Trophoblast cell (in vitro differentiated cells and primary cell): ENCODE measurements around the gene GHRL. TPM values are rescaled to one million over a fixed set of nuclear protein-coding genes. Genes with fewer than 3 reads are reported as not detected.
A peak's percentile ranks its signal among the peaks of the same experiment; 100 is the strongest.

ENCODE experiments used
- DNase-seq, 2 donors: peaks; one replicate each; pipeline ENCODE4 v3.0.0-alpha.2; 2016
- H2AFZ ChIP-seq: 2 replicates; pipeline ENCODE4 v1.6.1; 2013; ENCODE audit warnings: low read length, moderate library complexity, mild to moderate bottlenecking; ENCODE audit not compliant: insufficient read depth, poor library complexity
- H2AK5ac ChIP-seq: 2 replicates; pipeline ENCODE4 v1.6.1; 2013; ENCODE audit warnings: mild to moderate bottlenecking, low read length
- H2BK120ac ChIP-seq: 2 replicates; pipeline ENCODE4 v1.6.1; 2013; ENCODE audit warnings: low read length, mild to moderate bottlenecking, moderate library complexity; ENCODE audit not compliant: insufficient read depth, poor library complexity
- H2BK12ac ChIP-seq: 2 replicates; pipeline ENCODE4 v1.6.1; 2013; ENCODE audit warnings: mild to moderate bottlenecking, low read length, moderate library complexity
- H2BK5ac ChIP-seq: 2 replicates; pipeline ENCODE4 v1.6.1; 2013; ENCODE audit warnings: low read length, low read depth, moderate library complexity, mild to moderate bottlenecking; ENCODE audit not compliant: poor library complexity
- H3K14ac ChIP-seq: 2 replicates; pipeline ENCODE4 v1.6.1; 2013; ENCODE audit warnings: mild to moderate bottlenecking, low read length
- H3K18ac ChIP-seq: 2 replicates; pipeline ENCODE4 v1.6.1; 2013; ENCODE audit warnings: mild to moderate bottlenecking, low read length
- H3K23ac ChIP-seq: 2 replicates; pipeline ENCODE4 v1.6.1; 2013; ENCODE audit warnings: low read length
- H3K27ac ChIP-seq: 2 replicates; pipeline ENCODE4 v1.5.1; 2013; ENCODE audit warnings: low read depth, mild to moderate bottlenecking, inconsistent platforms, low read length, moderate library complexity
- H3K27me3 ChIP-seq: 2 replicates; pipeline ENCODE4 v1.6.1; 2013; ENCODE audit warnings: inconsistent platforms, mild to moderate bottlenecking, low read length, moderate library complexity; ENCODE audit not compliant: insufficient read depth
- H3K36me3 ChIP-seq, 2 experiments: 1 replicate in 1 of 2; 2 replicates in 1 of 2; pipeline ENCODE4 v1.6.1; 2013; ENCODE audit warnings: low read length in 2 of 2, mild to moderate bottlenecking in 2 of 2, moderate library complexity in 1 of 2; ENCODE audit not compliant: insufficient read depth in 2 of 2, control insufficient read depth in 1 of 2
- H3K4ac ChIP-seq: 2 replicates; pipeline ENCODE4 v1.6.1; 2013; ENCODE audit warnings: low read depth, mild to moderate bottlenecking, low read length, moderate library complexity
- H3K4me1 ChIP-seq, 2 experiments: 1 replicate in 1 of 2; 2 replicates in 1 of 2; pipeline ENCODE4 v1.6.1; 2013; ENCODE audit warnings: low read length in 2 of 2, mild to moderate bottlenecking in 2 of 2, moderate library complexity in 1 of 2; ENCODE audit not compliant: insufficient read depth in 2 of 2, control insufficient read depth in 1 of 2
- H3K4me2 ChIP-seq: 2 replicates; pipeline ENCODE4 v1.6.1; 2013; ENCODE audit warnings: inconsistent platforms, mild to moderate bottlenecking, low read length, moderate library complexity
- H3K4me3 ChIP-seq: 2 replicates; pipeline ENCODE4 v1.5.1; 2013; ENCODE audit warnings: mild to moderate bottlenecking, low read depth, low read length, inconsistent platforms
- H3K79me1 ChIP-seq: one replicate; pipeline ENCODE4 v1.6.1; 2013; ENCODE audit warnings: low read length
- H3K79me2 ChIP-seq: 2 replicates; pipeline ENCODE4 v1.6.1; 2013; ENCODE audit warnings: low read length, mild to moderate bottlenecking; ENCODE audit not compliant: control insufficient read depth, insufficient read depth, poor library complexity
- H3K9ac ChIP-seq: 2 replicates; pipeline ENCODE4 v1.6.1; 2013; ENCODE audit warnings: mild to moderate bottlenecking, low read length
- H3K9me3 ChIP-seq: 2 replicates; pipeline ENCODE4 v1.6.1; 2013; ENCODE audit warnings: low read depth, mild to moderate bottlenecking, control low read depth, inconsistent platforms, low read length; ENCODE audit not compliant: insufficient read depth
- H4K12ac ChIP-seq: 2 replicates; pipeline ENCODE4 v1.6.1; 2013; ENCODE audit warnings: low read depth, mild to moderate bottlenecking, low read length, moderate library complexity
- H4K8ac ChIP-seq: 2 replicates; pipeline ENCODE4 v1.6.1; 2013; ENCODE audit warnings: low read depth, mild to moderate bottlenecking, low read length, moderate library complexity
- H4K91ac ChIP-seq: one replicate; pipeline ENCODE4 v1.6.1; 2013; ENCODE audit warnings: low read depth, mild to moderate bottlenecking, low read length, moderate library complexity
- WGBS: extraction: QIAGEN DNeasy Blood & Tissue Kit; methylation state at CpG from one replicate; pipeline ENCODE4 v1.1.7; 2013; ENCODE audit warnings: missing lambda C conversion rate; ENCODE audit not compliant: insufficient read length, insufficient coverage; ENCODE audit errors: extremely low coverage; 5-methylcytosine and 5-hydroxymethylcytosine counted together
- polyA plus RNA-seq: library from polyadenylated mRNA; stranded (reverse); fragments of 200-250 nt; gene quantifications from 2 replicates; pipeline ENCODE4 v1.2.3, GENCODE V29; 2013

GHRL gene
- 0.04 and 0.08 TPM in 2 replicates for polyA plus RNA-seq

- Histone ChIP-seq H3K4ac (no peak within 1 kb of the TSS), H3K4me2 (no peak within 1 kb of the TSS), H2BK5ac (no peak within 1 kb of the TSS), H3K14ac (no peak within 1 kb of the TSS), H3K23ac (no peak within 1 kb of the TSS), H3K27ac (no peak within 1 kb of the TSS), H3K9me3 (no peaks in the 10 kb centered on the region), H3K27me3 (no peaks in the 10 kb centered on the region), H4K12ac (no peak within 1 kb of the TSS), H3K79me2 (no peaks in the 10 kb centered on the region), H2AFZ (no peak within 1 kb of the TSS), H3K79me1 (no peaks in the 10 kb centered on the region), H2AK5ac (no peak within 1 kb of the TSS), H2BK12ac (no peak within 1 kb of the TSS), H2BK120ac (no peak within 1 kb of the TSS), H4K91ac (no peak within 1 kb of the TSS), H3K4me1 (no peaks in the 10 kb centered on the region), H3K4me3 (no peak within 1 kb of the TSS), H4K8ac (no peak within 1 kb of the TSS), H3K18ac (no peak within 1 kb of the TSS), H3K9ac (no peak within 1 kb of the TSS), H3K36me3 (peaks cover 13 to 18% of the 10 kb centered on the region in 2 experiments)
- peak in 1 of 2 donors; percentile 42 for DNase-seq
- no CpG with 5 or more reads among the region's 12 CpGs for WGBS
These were observed at the start of gene GHRL for GRCh38 chr3:10292505-10293419. GHRL (minus strand) TSS chr3:10292947; CDS start chr3:10290180, 2,767 bp downstream.

GRCh38 chr3:10341901-10342398 is 49.2 kb upstream of the GHRL start:
- H3K4me1 ChIP-seq, result no peaks in the 10 kb centered on the region
- H3K9me3 ChIP-seq, result no peaks in the 10 kb centered on the region
- no peak overlapping the region for H3K27ac ChIP-seq
- no peak overlapping the region for H3K4ac ChIP-seq
- H3K4me2 ChIP-seq, result no peak overlapping the region
- H3K9ac ChIP-seq, result no peak overlapping the region
- H2BK5ac ChIP-seq, result no peak overlapping the region
- H4K8ac ChIP-seq, result no peak overlapping the region
- H3K14ac ChIP-seq, result no peak overlapping the region
- H2BK120ac ChIP-seq, result no peak overlapping the region
- DNase-seq, result no peak
- no peaks in the 10 kb centered on the region for H3K27me3 ChIP-seq
- H4K12ac ChIP-seq, result no peak overlapping the region
- no peak overlapping the region for H3K23ac ChIP-seq
- no peak overlapping the region for H2AK5ac ChIP-seq
- WGBS, result no CpG with 5 or more reads among the region's 7 CpGs
- no peak overlapping the region for H4K91ac ChIP-seq
- no peak overlapping the region for H3K18ac ChIP-seq
- H3K79me2 ChIP-seq, result no peaks in the 10 kb centered on the region
- H3K36me3 ChIP-seq, result no peaks in the 10 kb centered on the region
- no peak overlapping the region for H3K4me3 ChIP-seq
- no peaks in the 10 kb centered on the region for H3K79me1 ChIP-seq
- H2BK12ac ChIP-seq, result no peak overlapping the region
- no peak overlapping the region for H2AFZ ChIP-seq

- no peak overlapping the region for H3K14ac ChIP-seq
These were observed 47.7 kb upstream of the GHRL start for GRCh38 chr3:10340476-10340875.

GRCh38 chr3:10340046-10340445 is 47.3 kb upstream of the GHRL start:
- no CpG with 5 or more reads among the region's 4 CpGs for WGBS
- H3K23ac ChIP-seq, result no peak overlapping the region
- no peaks in the 10 kb centered on the region for H3K79me1 ChIP-seq
- H4K12ac ChIP-seq, result no peak overlapping the region
- no peak overlapping the region for H3K4ac ChIP-seq
- no peaks in the 10 kb centered on the region for H3K79me2 ChIP-seq
- H2BK12ac ChIP-seq, result no peak overlapping the region
- H3K36me3 ChIP-seq, result no peaks in the 10 kb centered on the region
- H4K91ac ChIP-seq, result no peak overlapping the region
- no peak for DNase-seq
- H2AK5ac ChIP-seq, result no peak overlapping the region
- no peak overlapping the region for H2AFZ ChIP-seq
- no peak overlapping the region for H4K8ac ChIP-seq
- no peak overlapping the region for H3K4me2 ChIP-seq
- H3K27ac ChIP-seq, result no peak overlapping the region
- no peak overlapping the region for H3K4me3 ChIP-seq
- no peak overlapping the region for H2BK120ac ChIP-seq
- H3K18ac ChIP-seq, result no peak overlapping the region
- H3K14ac ChIP-seq, result no peak overlapping the region
- H3K27me3 ChIP-seq, result no peaks in the 10 kb centered on the region
- no peaks in the 10 kb centered on the region for H3K4me1 ChIP-seq
- no peaks in the 10 kb centered on the region for H3K9me3 ChIP-seq
- no peak overlapping the region for H2BK5ac ChIP-seq
- no peak overlapping the region for H3K9ac ChIP-seq

More at GRCh38 chr3:10340476-10340875, 47.7 kb upstream of the GHRL start:
- Histone ChIP-seq H3K27ac (no peak overlapping the region), H3K4me3 (no peak overlapping the region), H3K4me2 (no peak overlapping the region), H3K23ac (no peak overlapping the region), H3K79me2 (no peaks in the 10 kb centered on the region), H2AFZ (no peak overlapping the region), H3K4me1 (no peaks in the 10 kb centered on the region), H2BK5ac (no peak overlapping the region), H4K12ac (no peak overlapping the region), H4K91ac (no peak overlapping the region), H2AK5ac (no peak overlapping the region), H3K9ac (no peak overlapping the region), H3K27me3 (no peaks in the 10 kb centered on the region), H3K36me3 (no peaks in the 10 kb centered on the region), H3K79me1 (no peaks in the 10 kb centered on the region), H3K4ac (no peak overlapping the region), H3K18ac (no peak overlapping the region), H2BK12ac (no peak overlapping the region), H2BK120ac (no peak overlapping the region), H4K8ac (no peak overlapping the region), H3K9me3 (no peaks in the 10 kb centered on the region)
- no CpG with 5 or more reads among the region's 18 CpGs for WGBS
- DNase-seq, result no peak
